ENCODE measurements around the gene MYRFL.

MYRFL gene

GRCh38 chr12:69888901-69889300 lies 63.9 kb downstream of the MYRFL start:
- Mint-ChIP-seq H3K36me3 (ENCODE audit: low read depth) (no peaks in the 10 kb centered on the region), H3K27ac (no peak overlapping the region), H3K27me3 (ENCODE audit: low read depth) (peaks cover 3% of the 10 kb centered on the region), H3K9me3 (no peaks in the 10 kb centered on the region), H3K4me3 (no peak overlapping the region), H3K4me1 (no peaks in the 10 kb centered on the region)
- TF ChIP-seq, protein P1, sequence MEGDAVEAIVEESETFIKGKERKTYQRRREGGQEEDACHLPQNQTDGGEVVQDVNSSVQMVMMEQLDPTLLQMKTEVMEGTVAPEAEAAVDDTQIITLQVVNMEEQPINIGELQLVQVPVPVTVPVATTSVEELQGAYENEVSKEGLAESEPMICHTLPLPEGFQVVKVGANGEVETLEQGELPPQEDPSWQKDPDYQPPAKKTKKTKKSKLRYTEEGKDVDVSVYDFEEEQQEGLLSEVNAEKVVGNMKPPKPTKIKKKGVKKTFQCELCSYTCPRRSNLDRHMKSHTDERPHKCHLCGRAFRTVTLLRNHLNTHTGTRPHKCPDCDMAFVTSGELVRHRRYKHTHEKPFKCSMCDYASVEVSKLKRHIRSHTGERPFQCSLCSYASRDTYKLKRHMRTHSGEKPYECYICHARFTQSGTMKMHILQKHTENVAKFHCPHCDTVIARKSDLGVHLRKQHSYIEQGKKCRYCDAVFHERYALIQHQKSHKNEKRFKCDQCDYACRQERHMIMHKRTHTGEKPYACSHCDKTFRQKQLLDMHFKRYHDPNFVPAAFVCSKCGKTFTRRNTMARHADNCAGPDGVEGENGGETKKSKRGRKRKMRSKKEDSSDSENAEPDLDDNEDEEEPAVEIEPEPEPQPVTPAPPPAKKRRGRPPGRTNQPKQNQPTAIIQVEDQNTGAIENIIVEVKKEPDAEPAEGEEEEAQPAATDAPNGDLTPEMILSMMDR (IDR thresholded peaks at IDR 0.05; ENCODE audit: unreplicated experiment in 3 of 3): no peak

GRCh38 chr12:69894800-69895383 lies 69.9 kb downstream of the MYRFL start:
- no peak overlapping the region for H3K4me3 Mint-ChIP-seq
- H3K27me3 Mint-ChIP-seq (ENCODE audit: low read depth): peaks cover 4% of the 10 kb centered on the region
- no peaks in the 10 kb centered on the region for H3K9me3 Mint-ChIP-seq
- no peak overlapping the region for H3K27ac Mint-ChIP-seq
- no peaks in the 10 kb centered on the region for H3K36me3 Mint-ChIP-seq (ENCODE audit: low read depth)
- TF ChIP-seq, protein P1 (IDR thresholded peaks at IDR 0.05; ENCODE audit: unreplicated experiment in 3 of 3): no peak
- H3K4me1 Mint-ChIP-seq: peaks cover 14% of the 10 kb centered on the region

DNA sequence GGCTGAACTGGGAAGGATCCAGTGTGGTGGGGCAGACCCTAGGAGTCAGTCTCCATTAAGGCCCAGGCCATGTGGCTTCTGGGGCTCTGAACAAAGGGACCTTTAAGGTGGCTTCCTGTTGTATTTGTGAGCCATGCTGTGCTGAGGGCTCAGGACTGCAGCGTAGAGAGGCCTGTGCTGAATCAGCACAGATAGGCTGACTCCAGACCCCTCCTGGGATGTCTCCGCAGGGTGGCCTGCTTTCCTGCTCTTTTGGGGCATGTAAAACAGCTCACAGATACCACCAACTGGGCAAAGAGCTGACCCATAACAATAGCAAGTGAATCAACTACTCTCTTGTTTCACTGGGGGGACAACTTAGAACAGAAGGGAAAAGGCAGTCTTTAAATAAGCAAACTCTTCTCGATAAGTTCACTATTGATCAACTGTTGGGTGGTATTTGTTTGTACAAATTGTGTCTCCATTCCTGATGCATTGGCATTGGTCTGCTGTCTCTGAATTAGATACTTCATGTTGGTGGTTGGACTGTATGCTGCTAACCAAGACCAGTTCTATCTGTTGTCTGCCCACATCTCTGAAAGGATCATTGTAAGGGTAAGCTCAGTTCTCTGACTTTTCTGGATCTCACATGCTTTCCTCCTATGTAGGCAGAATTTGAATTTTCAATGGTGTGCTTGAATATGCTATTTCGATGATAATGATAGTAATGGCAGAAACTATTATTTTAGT lies 71.8 kb downstream of the MYRFL start:
- TF ChIP-seq, protein P1 (IDR thresholded peaks at IDR 0.05; ENCODE audit: unreplicated experiment in 3 of 3): no peak
- no peaks in the 10 kb centered on the region for H3K9me3 Mint-ChIP-seq
- H3K27ac Mint-ChIP-seq: no peak overlapping the region
- peaks cover 19% of the 10 kb centered on the region for H3K4me1 Mint-ChIP-seq
- H3K4me3 Mint-ChIP-seq: no peak overlapping the region
- H3K27me3 Mint-ChIP-seq (ENCODE audit: low read depth): peaks cover 4% of the 10 kb centered on the region
- no peaks in the 10 kb centered on the region for H3K36me3 Mint-ChIP-seq (ENCODE audit: low read depth)

- Mint-ChIP-seq H3K36me3 (ENCODE audit: low read depth) (no peaks in the 10 kb centered on the region), H3K4me3 (no peak overlapping the region), H3K27me3 (ENCODE audit: low read depth) (peaks cover 4% of the 10 kb centered on the region), H3K9me3 (no peaks in the 10 kb centered on the region), H3K4me1 (peaks cover 19% of the 10 kb centered on the region), H3K27ac (peak overlapping the region in 2 of 3 experiments; percentile 66 to 71)
- TF ChIP-seq, protein P1 (IDR thresholded peaks at IDR 0.05; ENCODE audit: unreplicated experiment in 3 of 3): no peak
These were observed 72.7 kb downstream of the MYRFL start for GRCh38 chr12:69897744-69898143.

GRCh38 chr12:69898236-69898635 lies 73.2 kb downstream of the MYRFL start:
- Mint-ChIP-seq H3K4me3 (no peak overlapping the region), H3K36me3 (ENCODE audit: low read depth) (no peaks in the 10 kb centered on the region), H3K27ac (peak overlapping the region in 1 of 3 experiments; percentile 66), H3K9me3 (no peaks in the 10 kb centered on the region), H3K27me3 (ENCODE audit: low read depth) (peaks cover 4% of the 10 kb centered on the region), H3K4me1 (peaks cover 19% of the 10 kb centered on the region)
- TF ChIP-seq, protein P1 (IDR thresholded peaks at IDR 0.05; ENCODE audit: unreplicated experiment in 3 of 3): no peak

DNA sequence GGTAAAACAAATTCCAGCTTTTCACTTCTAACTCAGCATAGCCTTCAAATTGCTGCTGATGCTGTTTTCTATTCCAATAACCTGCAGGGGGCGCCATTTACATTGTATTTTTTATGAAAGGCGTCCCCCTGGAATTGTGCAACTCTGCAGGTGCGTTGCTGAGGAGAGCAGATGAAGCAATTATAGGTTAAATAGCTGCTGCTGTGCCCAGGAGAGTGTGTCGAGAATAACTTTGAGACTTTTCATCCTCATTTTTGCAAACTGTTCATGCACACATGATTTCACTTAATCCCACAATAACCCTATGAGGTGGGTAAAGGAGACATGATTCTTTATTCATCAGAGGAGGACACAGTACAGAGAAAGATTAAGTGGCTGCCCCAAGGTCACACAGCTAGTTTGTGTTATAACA lies 75.7 kb downstream of the MYRFL start:
- TF ChIP-seq, protein P1 (IDR thresholded peaks at IDR 0.05; ENCODE audit: unreplicated experiment in 3 of 3): peak; percentile 84 to 86 (median 85)
- peaks cover under 1% of the 10 kb centered on the region for H3K27me3 Mint-ChIP-seq (ENCODE audit: low read depth)
- no peak overlapping the region for H3K27ac Mint-ChIP-seq
- peaks cover 31% of the 10 kb centered on the region for H3K4me1 Mint-ChIP-seq
- H3K4me3 Mint-ChIP-seq: no peak overlapping the region
- H3K9me3 Mint-ChIP-seq: no peaks in the 10 kb centered on the region
- no peaks in the 10 kb centered on the region for H3K36me3 Mint-ChIP-seq (ENCODE audit: low read depth)
